HEK293 (cell line): Measurements from ENCODE around the gene LCTL.

Source experiments
- CTCF ChIP-seq: fragments of 450-650 bp; formaldehyde crosslinking; IDR thresholded peaks from 2 replicates; pipeline ENCODE4 v1.5.1; 2016; ENCODE audit warnings: missing biosample characterization, missing genetic modification characterization
- KLF16 ChIP-seq: fragments of 450-650 bp; formaldehyde crosslinking; IDR thresholded peaks from 2 replicates; pipeline ENCODE4 v1.5.1; 2017; ENCODE audit warnings: missing biosample characterization, missing genetic modification characterization
- REST ChIP-seq: fragments of 450-650 bp; formaldehyde crosslinking; IDR thresholded peaks from 2 replicates; pipeline ENCODE4 v1.5.1; 2016; ENCODE audit warnings: missing biosample characterization, missing genetic modification characterization
- TCF7L2 ChIP-seq: IDR thresholded peaks from 2 replicates; pipeline ENCODE4 v1.6.1; 2011; ENCODE audit warnings: low read depth, mild to moderate bottlenecking, inconsistent platforms, low read length, moderate library complexity, borderline replicate concordance
- ZBTB17 ChIP-seq: fragments of 450-650 bp; formaldehyde crosslinking; IDR thresholded peaks from 2 replicates; pipeline ENCODE4 v1.5.1; 2016; ENCODE audit warnings: missing biosample characterization, missing genetic modification characterization
- ZNF335 ChIP-seq: fragments of 450-650 bp; formaldehyde crosslinking; conservative IDR thresholded peaks from 2 replicates; pipeline ENCODE4 v1.5.1; 2016; ENCODE audit warnings: missing biosample characterization, missing genetic modification characterization
- ZNF513 ChIP-seq: fragments of 450-650 bp; IDR thresholded peaks from 2 replicates; pipeline ENCODE4 v1.5.1; 2018; ENCODE audit warnings: missing biosample characterization, missing genetic modification characterization
- ZNF747 ChIP-seq: fragments of 450-650 bp; formaldehyde crosslinking; IDR thresholded peaks from 2 replicates; pipeline ENCODE4 v1.5.1; 2016; ENCODE audit warnings: missing biosample characterization, missing genetic modification characterization
- ZSCAN30 ChIP-seq: fragments of 450-650 bp; IDR thresholded peaks from 2 replicates; pipeline ENCODE4 v1.5.1; 2018; ENCODE audit warnings: missing biosample characterization, mild to moderate bottlenecking, missing genetic modification characterization, moderate library complexity

GRCh38 chr15:66608159-66608558, 42.4 kb upstream of the LCTL start:
- TF ChIP-seq ZBTB17 (no peak), KLF16 (tag by site-specific recombination) (no peak), CTCF (tag by site-specific recombination) (no peak), ZNF747 (no peak), TCF7L2 (no peak), ZNF513 (tag by site-specific recombination) (no peak), ZSCAN30 (tag by site-specific recombination) (no peak), REST (tag by site-specific recombination) (no peak), ZNF335 (tag by site-specific recombination) (no peak)
